Esophagus muscularis mucosa (tissue), 4 donors: ENCODE measurements around the gene MTMR4. TPM values are rescaled to one million over a fixed set of nuclear protein-coding genes. Genes with fewer than 3 reads are reported as not detected.

Experiments
- DNase-seq: peaks from one replicate; pipeline ENCODE4 v3.0.0-alpha.2; 2017; ENCODE audit errors: extremely low spot score
- H3K27ac ChIP-seq, 4 donors: fragments of 200-600 bp; sonication (generic); replicated peaks in 1 of 4; 1 replicate in 3 of 4; 2 replicates in 1 of 4; pipeline ENCODE4 v1.5.1; 2016 to 2019; ENCODE audit warnings: mild to moderate bottlenecking in 1 of 4
- H3K27me3 ChIP-seq, 4 donors: fragments of 200-600 bp; sonication (generic); one replicate each; pipeline versions ENCODE4 v1.5.1 to v1.6.0; 2016 to 2019
- H3K36me3 ChIP-seq, 4 donors: fragments of 200-600 bp; sonication (generic); one replicate each; pipeline ENCODE4 v1.5.1; 2016 to 2019
- H3K4me1 ChIP-seq, 4 donors: fragments of 200-600 bp; sonication (generic); one replicate each; pipeline ENCODE4 v1.5.1; 2016 to 2019
- H3K4me3 ChIP-seq, 4 donors: fragments of 200-600 bp; sonication (generic); 1 replicate in 2 of 4; 2 replicates in 2 of 4; pipeline ENCODE4 v1.5.1; 2016 to 2019; ENCODE audit warnings: mild to moderate bottlenecking in 4 of 4, moderate library complexity in 1 of 4
- H3K9me3 ChIP-seq, 4 donors: fragments of 200-600 bp; sonication (generic); 1 replicate in 3 of 4; 2 replicates in 1 of 4; pipeline ENCODE4 v1.5.1; 2016 to 2019
- CTCF ChIP-seq, 3 experiments: fragments of 200-600 bp in 2 of 3; fragments of 450-650 bp in 1 of 3; sonication (generic) in 2 of 3; IDR thresholded peaks; one replicate each; pipeline ENCODE4 v1.5.1; 2017 to 2019; ENCODE audit warnings: antibody characterized with exemption in 3 of 3, mild to moderate bottlenecking in 2 of 3, moderate library complexity in 1 of 3
- EP300 ChIP-seq: sonication (generic); formaldehyde crosslinking; IDR thresholded peaks from one replicate; pipeline ENCODE4 v1.6.1; 2017; ENCODE audit warnings: antibody characterized with exemption
- POLR2A ChIP-seq: fragments of 450-650 bp; IDR thresholded peaks from one replicate; pipeline ENCODE4 v1.6.1; 2017; ENCODE audit warnings: antibody characterized with exemption, moderate library complexity, mild to moderate bottlenecking, low read depth
- POLR2AphosphoS5 ChIP-seq, 2 donors: sonication (generic); formaldehyde crosslinking; IDR thresholded peaks; one replicate each; pipeline ENCODE4 v1.6.1; 2017; ENCODE audit warnings: antibody characterized with exemption in 2 of 2
- WGBS: methylation state at CpG from one replicate; pipeline ENCODE4 v1.1.5; 2018; 5-methylcytosine and 5-hydroxymethylcytosine counted together
- intact Hi-C: fragments of 100-400 bp; cut with DNase I; formaldehyde crosslinking; loops from one replicate; pipeline ENCODE4 v1.15.1; 2023
- total RNA-seq, 4 donors: library from RNA; depleted of rRNA; stranded (reverse); fragments of >200 nt; gene quantifications; one replicate each; pipeline versions ENCODE4 v1.1.0 to v1.2.1, GENCODE V29; 2016

The MTMR4 gene
- total RNA-seq, 4 donors from 2014 or later = 24.4 to 29.9 (median 28.4) TPM

GRCh38 chr17:58475985-58476384, 38.5 kb downstream of the MTMR4 start:
- no peak for DNase-seq
- no peak overlapping the region for H3K4me3 ChIP-seq
- H3K9me3 ChIP-seq = no peaks in the 10 kb centered on the region
- no peaks in the 10 kb centered on the region for H3K36me3 ChIP-seq
- intact Hi-C loops = no loop called here
- H3K4me1 ChIP-seq = no peaks in the 10 kb centered on the region
- H3K27me3 ChIP-seq = no peaks in the 10 kb centered on the region
- TF ChIP-seq CTCF (IDR thresholded peaks at IDR 0.05) (no peak), POLR2A (no peak), POLR2AphosphoS5 (IDR thresholded peaks at IDR 0.05) (no peak), EP300 (no peak)
- no peak overlapping the region for H3K27ac ChIP-seq

- DNase-seq = no peak
- WGBS = 94% methylated on average over 6 of the region's 6 CpGs
- intact Hi-C loops = no loop called here
- TF ChIP-seq POLR2AphosphoS5 (IDR thresholded peaks at IDR 0.05) (no peak), POLR2A (no peak), CTCF (IDR thresholded peaks at IDR 0.05) (no peak), EP300 (no peak)
- Histone ChIP-seq H3K27me3 (peaks cover 0 to 7% (median 0%) of the 10 kb centered on the region in 4 donors), H3K36me3 (no peaks in the 10 kb centered on the region), H3K9me3 (no peaks in the 10 kb centered on the region), H3K27ac (no peak overlapping the region), H3K4me3 (no peak overlapping the region), H3K4me1 (no peaks in the 10 kb centered on the region)
Observed at GRCh38 chr17:58470356-58470755, 44.1 kb downstream of the MTMR4 start.

GRCh38 chr17:58468944-58469343, 45.5 kb downstream of the MTMR4 start:
- intact Hi-C loops = no loop called here
- DNase-seq = no peak
- 63% methylated on average over 3 of the region's 3 CpGs for WGBS
- no peak for TF ChIP-seq POLR2AphosphoS5 (IDR thresholded peaks at IDR 0.05)
- TF ChIP-seq POLR2A = no peak
- no peak for TF ChIP-seq CTCF (IDR thresholded peaks at IDR 0.05)
- TF ChIP-seq EP300 = no peak
- Histone ChIP-seq H3K27me3 (peaks cover 0 to 7% (median 0%) of the 10 kb centered on the region in 4 donors), H3K4me3 (no peak overlapping the region), H3K4me1 (no peaks in the 10 kb centered on the region), H3K9me3 (no peaks in the 10 kb centered on the region), H3K36me3 (no peaks in the 10 kb centered on the region), H3K27ac (no peak overlapping the region)

GRCh38 chr17:58455491-58455890, 58.9 kb downstream of the MTMR4 start:
- H3K27me3 ChIP-seq = no peaks in the 10 kb centered on the region
- TF ChIP-seq POLR2AphosphoS5 (IDR thresholded peaks at IDR 0.05) = no peak
- TF ChIP-seq POLR2A = no peak
- no peak for TF ChIP-seq CTCF (IDR thresholded peaks at IDR 0.05)
- TF ChIP-seq EP300 = no peak
- intact Hi-C loops = no loop called here
- no peak overlapping the region for H3K27ac ChIP-seq
- DNase-seq = no peak
- H3K4me1 ChIP-seq = no peaks in the 10 kb centered on the region
- H3K9me3 ChIP-seq = no peaks in the 10 kb centered on the region
- H3K36me3 ChIP-seq = no peaks in the 10 kb centered on the region
- no peak overlapping the region for H3K4me3 ChIP-seq

- H3K27ac ChIP-seq = no peak overlapping the region
- intact Hi-C loops = no loop called here
- no peaks in the 10 kb centered on the region for H3K4me1 ChIP-seq
- no peak for TF ChIP-seq EP300
- H3K36me3 ChIP-seq = no peaks in the 10 kb centered on the region
- WGBS = 86% methylated on average over 1 of the region's 1 CpG
- DNase-seq = no peak
- H3K9me3 ChIP-seq = no peaks in the 10 kb centered on the region
- no peaks in the 10 kb centered on the region for H3K27me3 ChIP-seq
- H3K4me3 ChIP-seq = no peak overlapping the region
Observed at GRCh38 chr17:58452738-58453137, 61.7 kb downstream of the MTMR4 start.
